GM12892 (cell line): ENCODE measurements around the gene HDAC2.

ENCODE experiments used
- POLR2A ChIP-seq: IDR thresholded peaks from 2 replicates; pipeline ENCODE4 v1.6.1; 2011; ENCODE audit warnings: low read depth, low read length, control low read depth
- TAF1 ChIP-seq: IDR thresholded peaks from 2 replicates; pipeline ENCODE4 v1.6.1; 2011; ENCODE audit warnings: low read depth, mild to moderate bottlenecking, control low read depth, low read length, borderline replicate concordance

- TF ChIP-seq POLR2A (no peak), TAF1 (no peak)
These were observed 49.5 kb downstream of the HDAC2 start for GRCh38 chr6:113921299-113921904.
